Stomach (tissue), 4 donors: Measurements from ENCODE around the gene SEMA6A.

Experiments used
- CTCF ChIP-seq, 7 experiments: fragments of 450-650 bp in 4 of 7; fragments of 200-600 bp in 3 of 7; sonication (generic) in 3 of 7; IDR thresholded peaks; one replicate each; pipeline ENCODE4 v1.5.1; 2016 to 2019; ENCODE audit warnings: antibody characterized with exemption in 7 of 7, control low read depth in 2 of 7, mild to moderate bottlenecking in 1 of 7
- EP300 ChIP-seq: sonication (generic); formaldehyde crosslinking; IDR thresholded peaks from one replicate; pipeline ENCODE4 v1.6.1; 2017; ENCODE audit warnings: antibody characterized with exemption
- POLR2A ChIP-seq, 4 donors: fragments of 450-650 bp; IDR thresholded peaks; one replicate each; pipeline ENCODE4 v1.6.1; 2016; ENCODE audit warnings: antibody characterized with exemption in 4 of 4, control low read depth in 2 of 4, mild to moderate bottlenecking in 1 of 4, moderate library complexity in 1 of 4
- POLR2AphosphoS5 ChIP-seq, 3 donors: sonication (generic); formaldehyde crosslinking; IDR thresholded peaks; one replicate each; pipeline ENCODE4 v1.6.1; 2016; ENCODE audit warnings: antibody characterized with exemption in 3 of 3

GRCh38 chr5:116521173-116521872, 53.3 kb downstream of the SEMA6A start:
- TF ChIP-seq CTCF (IDR thresholded peaks at IDR 0.05) = no peak
- TF ChIP-seq EP300 = no peak
- TF ChIP-seq POLR2A (IDR thresholded peaks at IDR 0.05) = no peak
- TF ChIP-seq POLR2AphosphoS5 (IDR thresholded peaks at IDR 0.05) = peak in 1 of 3 donors; percentile 7
